ENCODE measurements around the gene IGFN1. TPM values are rescaled to one million over a fixed set of nuclear protein-coding genes. Genes with fewer than 3 reads are reported as not detected.

The IGFN1 gene
- total and polyA plus RNA-seq, 2 experiments from 2014 or later = not detected

DNA sequence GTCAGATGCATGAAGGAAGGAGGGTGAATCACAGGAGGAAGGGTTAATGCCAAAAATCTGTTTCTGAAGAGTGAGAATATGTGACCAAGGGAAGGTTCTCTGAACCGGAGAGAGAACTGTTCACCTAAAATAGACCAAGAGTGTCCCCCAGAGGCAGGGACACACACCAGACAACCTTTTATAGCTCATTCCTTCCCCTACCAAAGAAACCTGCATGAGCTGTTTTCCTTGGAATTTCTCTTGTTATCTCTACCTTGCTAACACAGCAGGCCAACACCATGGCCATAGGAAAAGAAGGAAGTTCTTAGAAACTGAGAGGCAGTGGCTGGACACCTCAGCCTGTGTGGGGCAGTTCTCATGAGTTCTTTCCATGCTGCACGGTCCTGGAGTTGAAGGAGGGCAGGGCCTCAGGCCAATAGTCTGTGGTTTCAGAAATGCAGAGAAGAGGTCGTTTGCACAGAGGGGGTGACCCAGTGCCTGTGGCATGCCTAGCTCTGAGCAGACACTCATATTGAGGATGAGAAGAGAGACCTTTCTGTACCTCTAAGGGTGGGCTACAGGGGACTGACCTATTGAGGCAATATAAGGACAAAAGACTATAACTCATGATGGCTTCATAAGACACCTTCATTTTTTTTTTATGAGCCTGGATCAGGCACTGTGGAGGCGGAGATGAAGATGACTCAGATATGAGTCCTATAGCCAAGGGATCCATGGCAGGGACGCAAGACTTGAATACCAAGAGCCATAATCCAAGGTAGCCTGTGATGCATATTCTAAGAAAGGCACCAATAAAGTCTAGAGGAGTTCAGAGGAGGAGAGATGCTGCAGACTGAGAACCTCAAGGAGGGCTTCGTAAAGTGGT lies 39.4 kb downstream of the IGFN1 start:
- Histone ChIP-seq H3F3A (replicated peaks; ENCODE audit: low read depth) (no peaks in the 10 kb centered on the region), H3K36me3 (ENCODE audit: insufficient read depth) (no peaks in the 10 kb centered on the region), H3K4me3 (no peak overlapping the region), H3K4me1 (ENCODE audit: insufficient read depth) (no peaks in the 10 kb centered on the region), H3K79me2 (replicated peaks; ENCODE audit: insufficient read depth) (no peaks in the 10 kb centered on the region), H3K27me3 (ENCODE audit: insufficient read depth) (no peaks in the 10 kb centered on the region), H3K4me2 (no peak overlapping the region), H3K9me2 (ENCODE audit: insufficient read depth) (no peaks in the 10 kb centered on the region), H4K20me1 (replicated peaks; ENCODE audit: insufficient read depth) (no peaks in the 10 kb centered on the region), H3K27ac (ENCODE audit: low read depth) (no peak overlapping the region), H2AFZ (no peak overlapping the region)
- H3K27me3 Mint-ChIP-seq (ENCODE audit: insufficient read depth, low read depth, poor library complexity) = no peaks in the 10 kb centered on the region
- H3K4me3 Mint-ChIP-seq = no peak overlapping the region
- H3K4me1 Mint-ChIP-seq = no peaks in the 10 kb centered on the region
- no peak overlapping the region for H3K27ac Mint-ChIP-seq
- DNase-seq (ENCODE audit: low spot score) = no peak
- ATAC-seq = no peak
- H3K36me3 Mint-ChIP-seq (ENCODE audit: low read depth) = no peaks in the 10 kb centered on the region
- TF ChIP-seq EZH2phosphoT487 (IDR thresholded peaks at IDR 0.05; ENCODE audit: unreplicated experiment) = no peak
- TF ChIP-seq NANOG (IDR thresholded peaks at IDR 0.05; ENCODE audit: borderline replicate concordance) = no peak
- TF ChIP-seq ZNF462 (CRISPR knock-in tag; IDR thresholded peaks at IDR 0.05) = no peak
- TF ChIP-seq POLR2AphosphoS5 (IDR thresholded peaks at IDR 0.05; ENCODE audit: low read depth) = no peak
- TF ChIP-seq, protein P1, sequence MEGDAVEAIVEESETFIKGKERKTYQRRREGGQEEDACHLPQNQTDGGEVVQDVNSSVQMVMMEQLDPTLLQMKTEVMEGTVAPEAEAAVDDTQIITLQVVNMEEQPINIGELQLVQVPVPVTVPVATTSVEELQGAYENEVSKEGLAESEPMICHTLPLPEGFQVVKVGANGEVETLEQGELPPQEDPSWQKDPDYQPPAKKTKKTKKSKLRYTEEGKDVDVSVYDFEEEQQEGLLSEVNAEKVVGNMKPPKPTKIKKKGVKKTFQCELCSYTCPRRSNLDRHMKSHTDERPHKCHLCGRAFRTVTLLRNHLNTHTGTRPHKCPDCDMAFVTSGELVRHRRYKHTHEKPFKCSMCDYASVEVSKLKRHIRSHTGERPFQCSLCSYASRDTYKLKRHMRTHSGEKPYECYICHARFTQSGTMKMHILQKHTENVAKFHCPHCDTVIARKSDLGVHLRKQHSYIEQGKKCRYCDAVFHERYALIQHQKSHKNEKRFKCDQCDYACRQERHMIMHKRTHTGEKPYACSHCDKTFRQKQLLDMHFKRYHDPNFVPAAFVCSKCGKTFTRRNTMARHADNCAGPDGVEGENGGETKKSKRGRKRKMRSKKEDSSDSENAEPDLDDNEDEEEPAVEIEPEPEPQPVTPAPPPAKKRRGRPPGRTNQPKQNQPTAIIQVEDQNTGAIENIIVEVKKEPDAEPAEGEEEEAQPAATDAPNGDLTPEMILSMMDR (conservative IDR thresholded peaks at IDR 0.05; ENCODE audit: low read depth in 2 of 2) = peak in 1 of 2 experiments; percentile 23; a peak in 2 of 4 replicates
- no peak for TF ChIP-seq CREB1 (CRISPR knock-in tag; IDR thresholded peaks at IDR 0.05; ENCODE audit: low read depth)
- TF ChIP-seq ETS1 (IDR thresholded peaks at IDR 0.05) = no peak
- no peak for TF ChIP-seq REST (IDR thresholded peaks at IDR 0.05; ENCODE audit: unreplicated experiment)
- TF ChIP-seq JUNB (IDR thresholded peaks at IDR 0.05; ENCODE audit: unreplicated experiment) = no peak
- H3K9me3 Mint-ChIP-seq = peaks cover 11% of the 10 kb centered on the region; the same call in 2 of the 3 replicates
